CD14-positive monocyte (primary cell): Measurements from ENCODE around the gene CDC42EP4. TPM values are rescaled to one million over a fixed set of nuclear protein-coding genes. Genes with fewer than 3 reads are reported as not detected.

ENCODE experiments used
- DNase-seq, 3 donors: peaks; one replicate each; pipeline ENCODE4 v3.0.0-alpha.2; 2011 to 2022
- H2AFZ ChIP-seq: 2 replicates; pipeline ENCODE4 v1.6.0; 2012; ENCODE audit warnings: mild to moderate bottlenecking, low read depth, low read length, inconsistent platforms; ENCODE audit not compliant: insufficient read depth, poor library complexity, severe bottlenecking
- H3K27ac ChIP-seq, 2 donors: 1 replicate in 1 of 2; 2 replicates in 1 of 2; pipeline ENCODE4 v1.5.1; 2012 to 2013; ENCODE audit warnings: low read length in 2 of 2, control low read depth in 1 of 2, inconsistent platforms in 1 of 2, low read depth in 1 of 2, mild to moderate bottlenecking in 1 of 2
- H3K27me3 ChIP-seq, 2 donors: one replicate each; pipeline versions ENCODE4 v1.6.0 to v1.6.1; 2011 to 2013; ENCODE audit warnings: low read length in 2 of 2; ENCODE audit not compliant: control insufficient read depth in 2 of 2, insufficient read depth in 2 of 2
- H3K36me3 ChIP-seq, 2 donors: replicated peaks in 1 of 2; 1 replicate in 1 of 2; 2 replicates in 1 of 2; pipeline versions ENCODE4 v1.5.1 to v1.6.1; 2012 to 2013; ENCODE audit warnings: low read length in 2 of 2, control low read depth in 1 of 2, inconsistent platforms in 1 of 2, mild to moderate bottlenecking in 1 of 2; ENCODE audit not compliant: insufficient read depth in 2 of 2, control insufficient read depth in 1 of 2
- H3K4me1 ChIP-seq, 2 donors: 1 replicate in 1 of 2; 2 replicates in 1 of 2; pipeline versions ENCODE4 v1.5.1 to v1.6.1; 2012 to 2013; ENCODE audit warnings: low read length in 2 of 2, control low read depth in 1 of 2, inconsistent platforms in 1 of 2, mild to moderate bottlenecking in 1 of 2, moderate library complexity in 1 of 2; ENCODE audit not compliant: insufficient read depth in 2 of 2, control insufficient read depth in 1 of 2
- H3K4me2 ChIP-seq: replicated peaks from 2 replicates; pipeline ENCODE3; 2012; ENCODE audit warnings: low read length, moderate library complexity, mild to moderate bottlenecking; ENCODE audit not compliant: poor library complexity, severe bottlenecking; ENCODE audit errors: extremely low read depth
- H3K4me3 ChIP-seq, 3 experiments: fragments of 200-600 bp in 1 of 3; sonication (generic) in 1 of 3; replicated peaks in 1 of 3; 1 replicate in 2 of 3; 2 replicates in 1 of 3; pipeline ENCODE4 v1.5.1; 2011 to 2013; ENCODE audit warnings: low read length in 3 of 3, mild to moderate bottlenecking in 3 of 3, control low read depth in 2 of 3, low read depth in 2 of 3, inconsistent platforms in 1 of 3, moderate library complexity in 1 of 3
- H3K79me2 ChIP-seq: 2 replicates; pipeline ENCODE4 v1.6.0; 2012; ENCODE audit warnings: mild to moderate bottlenecking, control low read depth, inconsistent platforms, low read length, moderate library complexity; ENCODE audit not compliant: insufficient read depth
- H3K9ac ChIP-seq: 2 replicates; pipeline ENCODE4 v1.6.0; 2017; ENCODE audit warnings: low read length, mild to moderate bottlenecking; ENCODE audit not compliant: insufficient read depth, poor library complexity, severe bottlenecking
- H3K9me3 ChIP-seq, 2 donors: replicated peaks in 1 of 2; 1 replicate in 1 of 2; 2 replicates in 1 of 2; pipeline versions ENCODE4 v1.5.1 to v1.6.1; 2012 to 2013; ENCODE audit warnings: low read length in 2 of 2, control low read depth in 1 of 2; ENCODE audit not compliant: control insufficient read depth in 1 of 2, insufficient read depth in 1 of 2
- H4K20me1 ChIP-seq: 2 replicates; pipeline ENCODE4 v1.6.0; 2012; ENCODE audit warnings: mild to moderate bottlenecking, low read length, control low read depth, moderate library complexity; ENCODE audit not compliant: insufficient read depth
- H3K27ac Mint-ChIP-seq, 7 donors: one replicate each; pipeline ENCODE4 v1.8.0; 2020; ENCODE audit warnings: mild to moderate bottlenecking in 7 of 7, mixed read lengths in 7 of 7, moderate library complexity in 6 of 7, inconsistent platforms in 2 of 7
- H3K27me3 Mint-ChIP-seq, 3 donors: one replicate each; pipeline ENCODE4 v1.8.0; 2021 to 2022; ENCODE audit warnings: low read depth in 3 of 3, mild to moderate bottlenecking in 3 of 3, mixed read lengths in 3 of 3, moderate library complexity in 3 of 3, inconsistent platforms in 1 of 3
- H3K36me3 Mint-ChIP-seq, 2 donors: one replicate each; pipeline ENCODE4 v1.8.0; 2020; ENCODE audit warnings: mixed read lengths in 2 of 2, inconsistent platforms in 1 of 2, mild to moderate bottlenecking in 1 of 2
- H3K4me1 Mint-ChIP-seq: one replicate; pipeline ENCODE4 v1.8.0; 2020; ENCODE audit warnings: mild to moderate bottlenecking, mixed read lengths
- H3K4me3 Mint-ChIP-seq, 2 donors: one replicate each; pipeline ENCODE4 v1.8.0; 2020; ENCODE audit warnings: mild to moderate bottlenecking in 2 of 2, mixed read lengths in 2 of 2, moderate library complexity in 1 of 2
- H3K9me3 Mint-ChIP-seq, 7 donors: one replicate each; pipeline ENCODE4 v1.8.0; 2020 to 2022; ENCODE audit warnings: mixed read lengths in 7 of 7, mild to moderate bottlenecking in 6 of 7, moderate library complexity in 6 of 7, inconsistent platforms in 2 of 7
- WGBS: methylation state at CpG from one replicate; pipeline ENCODE4 v1.1.5; 2013; ENCODE audit warnings: missing lambda C conversion rate; ENCODE audit not compliant: insufficient coverage; 5-methylcytosine and 5-hydroxymethylcytosine counted together
- intact Hi-C, 2 donors: fragments of 100-400 bp; cut with micrococcal nuclease; formaldehyde crosslinking; loops; one replicate each; pipeline versions ENCODE4 v1.15.0 to v1.15.1; 2023
- polyA plus RNA-seq, 3 donors: library from polyadenylated mRNA; depleted of rRNA in 1 of 3; unstranded in 2 of 3; stranded (reverse) in 1 of 3; fragments of 300-500 nt in 2 of 3; fragments of >200 nt in 1 of 3; fragmentation: Illumina TruSeq in 2 of 3; gene quantifications; 1 replicate in 2 of 3; 2 replicates in 1 of 3; pipeline ENCODE4 v1.2.3, GENCODE V29; 2012 to 2021
- TF ChIP-seq, protein P1 (sequence below): fragments of 200-600 bp; IDR thresholded peaks from one replicate; pipeline ENCODE4 v1.8.0; 2022; ENCODE audit warnings: antibody characterized with exemption, mild to moderate bottlenecking

Gene CDC42EP4
- polyA plus RNA-seq, 3 donors, result 6.4 to 12.7 (median 6.6) TPM

DNA sequence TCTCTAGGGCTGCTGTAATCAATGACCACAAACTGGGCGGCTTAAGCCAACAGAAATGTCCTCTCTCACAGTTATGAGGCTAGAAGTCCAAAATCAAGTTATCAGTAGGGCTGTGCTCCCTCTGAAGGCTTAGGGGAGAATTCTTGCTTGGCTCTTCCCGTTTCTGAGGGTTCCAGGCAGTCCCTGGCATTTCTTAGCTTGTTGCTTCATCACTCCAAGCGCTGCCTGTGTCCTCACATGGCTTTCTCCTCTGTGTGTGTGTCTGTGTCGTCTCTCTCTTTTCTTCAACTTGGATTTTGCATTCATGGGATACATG is 13.7 kb upstream of the CDC42EP4 start:
- Histone ChIP-seq H3K27ac (no peak overlapping the region), H3K4me2 (no peak overlapping the region), H3K36me3 (no peaks in the 10 kb centered on the region), H2AFZ (no peak overlapping the region), H3K4me1 (no peaks in the 10 kb centered on the region), H3K27me3 (no peaks in the 10 kb centered on the region), H3K9me3 (peaks cover 0 to 8% of the 10 kb centered on the region in 2 donors), H3K9ac (no peak overlapping the region), H3K79me2 (no peaks in the 10 kb centered on the region), H3K4me3 (no peak overlapping the region), H4K20me1 (no peaks in the 10 kb centered on the region)
- Mint-ChIP-seq H3K4me1 (peaks cover 6% of the 10 kb centered on the region), H3K27me3 (peaks cover 6 to 16% (median 14%) of the 10 kb centered on the region in 3 donors), H3K36me3 (no peaks in the 10 kb centered on the region), H3K9me3 (peaks cover 4 to 10% (median 7%) of the 10 kb centered on the region in 7 donors), H3K4me3 (no peak overlapping the region), H3K27ac (no peak overlapping the region)
- intact Hi-C loops, result no loop called here
- WGBS, result 86% methylated on average over 1 of the region's 4 CpGs
- TF ChIP-seq, protein P1, sequence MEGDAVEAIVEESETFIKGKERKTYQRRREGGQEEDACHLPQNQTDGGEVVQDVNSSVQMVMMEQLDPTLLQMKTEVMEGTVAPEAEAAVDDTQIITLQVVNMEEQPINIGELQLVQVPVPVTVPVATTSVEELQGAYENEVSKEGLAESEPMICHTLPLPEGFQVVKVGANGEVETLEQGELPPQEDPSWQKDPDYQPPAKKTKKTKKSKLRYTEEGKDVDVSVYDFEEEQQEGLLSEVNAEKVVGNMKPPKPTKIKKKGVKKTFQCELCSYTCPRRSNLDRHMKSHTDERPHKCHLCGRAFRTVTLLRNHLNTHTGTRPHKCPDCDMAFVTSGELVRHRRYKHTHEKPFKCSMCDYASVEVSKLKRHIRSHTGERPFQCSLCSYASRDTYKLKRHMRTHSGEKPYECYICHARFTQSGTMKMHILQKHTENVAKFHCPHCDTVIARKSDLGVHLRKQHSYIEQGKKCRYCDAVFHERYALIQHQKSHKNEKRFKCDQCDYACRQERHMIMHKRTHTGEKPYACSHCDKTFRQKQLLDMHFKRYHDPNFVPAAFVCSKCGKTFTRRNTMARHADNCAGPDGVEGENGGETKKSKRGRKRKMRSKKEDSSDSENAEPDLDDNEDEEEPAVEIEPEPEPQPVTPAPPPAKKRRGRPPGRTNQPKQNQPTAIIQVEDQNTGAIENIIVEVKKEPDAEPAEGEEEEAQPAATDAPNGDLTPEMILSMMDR, result no peak
- DNase-seq, result peak in 2 of 3 donors; percentile 20 to 31

- H3K36me3 ChIP-seq, result no peaks in the 10 kb centered on the region
- no peak overlapping the region for H2AFZ ChIP-seq
- H3K27me3 ChIP-seq, result no peaks in the 10 kb centered on the region
- no peaks in the 10 kb centered on the region for H3K4me1 ChIP-seq
- H3K4me2 ChIP-seq, result no peak overlapping the region
- TF ChIP-seq, protein P1, result no peak
- peaks cover 7 to 17% (median 14%) of the 10 kb centered on the region in 3 donors for H3K27me3 Mint-ChIP-seq
- no peak overlapping the region for H3K4me3 Mint-ChIP-seq
- no peak overlapping the region for H3K4me3 ChIP-seq
- H3K36me3 Mint-ChIP-seq, result no peaks in the 10 kb centered on the region
- DNase-seq, result no peak
- no peak overlapping the region for H3K27ac ChIP-seq
- no peak overlapping the region for H3K9ac ChIP-seq
- H3K9me3 ChIP-seq, result peaks cover 0 to 8% of the 10 kb centered on the region in 2 donors
- intact Hi-C loops, result no loop called here
- 74% methylated on average over 9 of the region's 17 CpGs for WGBS
- H3K27ac Mint-ChIP-seq, result no peak overlapping the region
- peaks cover 6% of the 10 kb centered on the region for H3K4me1 Mint-ChIP-seq
- H3K9me3 Mint-ChIP-seq, result peaks cover 4 to 10% (median 7%) of the 10 kb centered on the region in 7 donors
- H3K79me2 ChIP-seq, result no peaks in the 10 kb centered on the region
- no peaks in the 10 kb centered on the region for H4K20me1 ChIP-seq
Observed at GRCh38 chr17:73324711-73325526, 13.1 kb upstream of the CDC42EP4 start.
